Occipital lobe (tissue), 2 donors: ENCODE measurements around the gene ADARB2. TPM values are rescaled to one million over a fixed set of nuclear protein-coding genes. Genes with fewer than 3 reads are reported as not detected.

Experiments used
- DNase-seq: peaks from one replicate; lab custom pipeline; 2025; lab: John Stamatoyannopoulos, UW
- total RNA-seq: library from RNA; depleted of rRNA; stranded (reverse); fragments of >200 nt; gene quantifications from one replicate; pipeline ENCODE4 v1.2.3, GENCODE V29; 2014

ADARB2 gene
- total RNA-seq, 1 donor from 2014 or later: 4.8 TPM

GRCh38 chr10:1182280-1183032 is 554.9 kb downstream of the ADARB2 start:
- no peak for DNase-seq

GRCh38 chr10:1180836-1181235 is 556.5 kb downstream of the ADARB2 start:
- no peak for DNase-seq

GRCh38 chr10:1180071-1180730 is 557.1 kb downstream of the ADARB2 start:
- no peak for DNase-seq

- DNase-seq: no peak
Measured at GRCh38 chr10:1179346-1180070, 557.8 kb downstream of the ADARB2 start.

GRCh38 chr10:1178506-1178905 is 558.8 kb downstream of the ADARB2 start:
- no peak for DNase-seq

- DNase-seq: no peak
Measured at GRCh38 chr10:1177936-1178335, 559.4 kb downstream of the ADARB2 start.

- no peak for DNase-seq
Measured at GRCh38 chr10:1175956-1176565, 561.3 kb downstream of the ADARB2 start.

- DNase-seq: no peak
Measured at GRCh38 chr10:1174022-1174421, 563.3 kb downstream of the ADARB2 start.

GRCh38 chr10:1173091-1173490 is 564.2 kb downstream of the ADARB2 start:
- DNase-seq: no peak

GRCh38 chr10:1172256-1172984 is 564.9 kb downstream of the ADARB2 start:
- DNase-seq: no peak

- DNase-seq: no peak
Measured at GRCh38 chr10:1171586-1171985, 565.7 kb downstream of the ADARB2 start.

- no peak for DNase-seq
Measured at GRCh38 chr10:1171182-1171581, 566.1 kb downstream of the ADARB2 start.

- DNase-seq: no peak
Measured at GRCh38 chr10:1170867-1171180, 566.5 kb downstream of the ADARB2 start.

GRCh38 chr10:1169981-1170866 is 567.1 kb downstream of the ADARB2 start:
- DNase-seq: no peak

GRCh38 chr10:1169186-1169885 is 568.0 kb downstream of the ADARB2 start:
- no peak for DNase-seq

- no peak for DNase-seq
Measured at GRCh38 chr10:1168763-1169162, 568.6 kb downstream of the ADARB2 start.

- DNase-seq: no peak
Measured at GRCh38 chr10:1166828-1167275, 570.5 kb downstream of the ADARB2 start.

- no peak for DNase-seq
Measured at GRCh38 chr10:1166101-1166827, 571.1 kb downstream of the ADARB2 start.

- no peak for DNase-seq
Measured at GRCh38 chr10:1163831-1164230, 573.5 kb downstream of the ADARB2 start.
